Measurements from ENCODE around the gene DNAJA2.

Gene DNAJA2

DNA sequence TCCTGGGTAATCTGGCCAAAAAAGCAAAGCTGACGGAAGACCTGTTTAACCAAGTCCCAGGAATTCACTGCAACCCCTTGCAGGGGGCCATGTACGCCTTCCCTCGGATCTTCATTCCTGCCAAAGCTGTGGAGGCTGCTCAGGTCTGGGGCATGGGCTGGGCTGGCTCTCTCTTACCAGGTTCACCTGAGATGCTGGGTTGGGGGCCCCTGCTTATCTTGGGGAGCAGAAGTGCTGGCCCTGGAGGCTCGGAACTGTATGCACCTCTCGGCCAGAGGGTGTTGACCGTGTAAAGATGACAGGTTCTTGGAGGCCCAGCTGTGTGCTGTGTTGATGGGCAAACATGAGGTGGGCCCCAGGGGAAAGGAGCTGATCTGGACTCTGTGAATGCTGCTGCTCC lies 49.1 kb downstream of the DNAJA2 start:
- no peak for DNase-seq

DNA sequence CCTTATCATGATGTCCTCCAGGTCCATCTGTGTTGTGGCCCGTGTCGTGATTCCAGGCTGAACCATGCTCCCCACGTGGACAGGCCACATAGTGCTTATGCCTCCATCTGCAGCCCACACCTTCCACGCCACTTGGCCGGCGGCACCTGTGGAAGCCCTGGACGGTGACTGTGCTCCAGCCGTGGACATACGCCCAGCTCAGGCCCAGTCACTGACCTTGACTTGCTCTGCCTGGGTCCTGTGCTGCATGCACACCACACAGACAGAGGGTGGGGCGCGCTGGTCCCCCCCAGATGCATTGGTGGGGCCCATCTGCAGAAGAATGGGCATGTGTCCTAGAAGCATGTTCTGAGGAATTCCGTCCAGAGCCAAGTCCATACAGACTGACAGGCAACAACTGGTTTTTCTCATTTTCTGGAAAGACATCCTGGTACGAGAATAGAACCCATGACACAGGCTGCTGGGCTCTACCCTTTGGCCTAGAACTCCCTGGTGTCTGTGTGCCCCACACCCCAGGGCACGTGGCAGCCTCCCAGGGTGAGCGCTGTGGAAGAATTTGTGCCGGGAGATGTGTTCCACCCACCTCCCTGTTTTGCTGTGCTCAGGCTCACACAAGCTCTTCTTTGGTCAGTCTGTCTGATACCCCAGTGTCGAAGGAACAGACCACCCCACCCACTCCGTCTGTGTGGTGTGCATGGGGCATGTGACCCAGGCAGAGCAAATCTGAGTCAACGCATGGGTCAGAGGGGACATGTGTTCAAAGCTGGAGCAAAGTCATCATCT lies 49.8 kb downstream of the DNAJA2 start:
- DNase-seq = no peak

GRCh38 chr16:46922239-46922638 lies 51.2 kb downstream of the DNAJA2 start:
- DNase-seq = no peak

GRCh38 chr16:46920402-46921068 lies 52.9 kb downstream of the DNAJA2 start:
- no peak for DNase-seq

DNA sequence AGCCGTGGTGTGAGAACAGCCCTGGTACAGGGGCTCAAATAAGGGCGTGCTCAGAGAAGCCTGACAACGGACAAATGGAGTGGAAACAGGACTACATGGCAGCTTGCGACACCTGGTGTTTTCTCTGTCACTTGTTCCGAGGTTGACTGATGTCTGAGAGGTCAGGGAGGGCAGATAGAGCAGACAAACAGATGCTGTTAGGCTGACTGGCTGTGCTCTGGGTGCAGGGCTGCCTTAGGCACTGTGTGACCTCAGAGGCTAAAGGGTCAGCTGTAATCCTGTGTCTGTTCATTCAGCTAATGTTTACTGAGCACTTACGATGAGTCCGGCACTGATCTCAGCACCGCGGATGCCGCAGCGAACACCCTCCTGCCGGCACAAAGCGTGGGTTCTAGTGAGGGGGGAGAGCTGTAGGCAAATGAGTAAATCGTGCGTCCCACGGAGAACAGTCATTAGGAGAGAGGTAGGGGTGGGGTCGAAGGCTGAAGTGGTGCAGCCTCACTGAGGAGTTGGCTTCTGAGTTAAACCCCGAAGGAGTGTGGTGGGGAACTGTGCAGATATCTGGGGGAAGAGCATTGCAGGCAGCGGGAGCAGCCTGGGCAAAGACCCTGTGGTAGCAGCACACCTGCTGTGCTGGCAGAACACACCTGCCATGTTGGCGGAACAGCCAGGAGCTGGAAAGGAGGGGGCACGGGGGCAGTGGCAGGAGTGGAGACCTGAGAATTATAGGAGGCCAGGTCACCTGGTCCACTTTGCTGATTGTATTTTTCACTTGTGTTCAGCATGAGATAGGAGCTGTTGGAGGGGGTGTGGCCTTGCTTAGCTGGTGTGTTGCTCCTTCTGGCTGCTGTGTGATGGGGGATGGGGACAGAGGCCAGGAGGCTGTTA lies 54.3 kb downstream of the DNAJA2 start:
- DNase-seq = peak; percentile 23

DNA sequence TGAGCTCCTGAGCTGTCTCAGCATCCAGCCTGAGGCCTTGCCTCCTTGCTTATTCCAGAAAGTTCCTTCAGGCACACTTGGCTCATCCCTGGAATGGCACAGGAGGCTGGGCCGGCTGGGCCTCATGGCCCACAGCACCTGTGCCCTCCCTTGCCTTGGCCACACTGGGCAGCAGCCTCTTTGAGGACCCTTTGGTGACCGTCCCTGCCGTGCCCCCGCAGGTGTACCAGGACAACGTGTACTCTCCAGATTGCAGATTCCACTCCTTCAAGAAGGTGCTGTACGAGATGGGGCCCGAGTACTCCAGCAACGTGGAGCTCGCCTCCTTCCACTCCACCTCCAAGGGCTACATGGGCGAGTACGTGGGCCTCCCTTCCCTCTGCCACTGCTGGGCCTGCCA lies 55.1 kb downstream of the DNAJA2 start:
- no peak for DNase-seq

- no peak for DNase-seq
Observed at GRCh38 chr16:46916980-46917379, 56.5 kb downstream of the DNAJA2 start.

DNA sequence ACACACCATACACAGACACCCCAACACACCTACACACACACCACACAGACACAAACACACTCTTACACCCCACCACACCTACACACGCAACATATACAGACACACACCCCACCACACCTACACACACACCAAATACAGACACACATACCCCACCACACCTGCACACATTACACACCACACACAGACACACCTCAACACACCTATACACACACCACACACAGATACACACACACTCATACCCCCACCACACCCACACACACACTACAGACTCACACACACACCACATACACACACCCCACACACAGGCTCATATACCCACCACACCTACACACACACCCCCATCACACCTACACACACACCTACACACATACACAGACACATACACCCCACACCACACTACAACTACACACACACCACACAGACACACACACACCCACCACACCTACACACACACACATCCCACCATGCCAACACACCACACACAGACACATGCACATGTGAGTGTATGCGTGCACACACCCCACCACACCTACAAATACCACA lies 57.9 kb downstream of the DNAJA2 start:
- no peak for DNase-seq

- no peak for DNase-seq
Observed at GRCh38 chr16:46914556-46915201, 58.8 kb downstream of the DNAJA2 start.

DNA sequence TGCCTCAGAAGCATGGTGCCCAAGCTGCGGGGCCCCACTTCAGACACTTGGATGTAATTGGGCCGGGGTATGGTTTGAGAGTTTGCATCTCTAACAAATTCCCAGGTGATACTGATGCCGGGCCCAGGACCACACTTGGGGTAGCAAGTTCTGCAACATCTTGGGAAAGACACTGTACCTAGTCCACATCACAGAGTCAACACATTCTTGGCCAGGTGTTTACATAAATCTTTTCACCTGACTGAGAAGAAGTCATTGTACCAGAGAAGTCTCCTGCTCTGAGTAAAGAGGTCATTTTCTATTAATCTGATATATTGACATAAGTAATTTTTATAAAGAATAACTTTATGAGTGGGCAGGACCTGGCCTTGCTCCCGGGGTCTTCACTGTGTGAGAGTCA lies 61.8 kb downstream of the DNAJA2 start:
- DNase-seq = no peak

- DNase-seq = no peak
Observed at GRCh38 chr16:46911038-46911437, 62.4 kb downstream of the DNAJA2 start.

DNA sequence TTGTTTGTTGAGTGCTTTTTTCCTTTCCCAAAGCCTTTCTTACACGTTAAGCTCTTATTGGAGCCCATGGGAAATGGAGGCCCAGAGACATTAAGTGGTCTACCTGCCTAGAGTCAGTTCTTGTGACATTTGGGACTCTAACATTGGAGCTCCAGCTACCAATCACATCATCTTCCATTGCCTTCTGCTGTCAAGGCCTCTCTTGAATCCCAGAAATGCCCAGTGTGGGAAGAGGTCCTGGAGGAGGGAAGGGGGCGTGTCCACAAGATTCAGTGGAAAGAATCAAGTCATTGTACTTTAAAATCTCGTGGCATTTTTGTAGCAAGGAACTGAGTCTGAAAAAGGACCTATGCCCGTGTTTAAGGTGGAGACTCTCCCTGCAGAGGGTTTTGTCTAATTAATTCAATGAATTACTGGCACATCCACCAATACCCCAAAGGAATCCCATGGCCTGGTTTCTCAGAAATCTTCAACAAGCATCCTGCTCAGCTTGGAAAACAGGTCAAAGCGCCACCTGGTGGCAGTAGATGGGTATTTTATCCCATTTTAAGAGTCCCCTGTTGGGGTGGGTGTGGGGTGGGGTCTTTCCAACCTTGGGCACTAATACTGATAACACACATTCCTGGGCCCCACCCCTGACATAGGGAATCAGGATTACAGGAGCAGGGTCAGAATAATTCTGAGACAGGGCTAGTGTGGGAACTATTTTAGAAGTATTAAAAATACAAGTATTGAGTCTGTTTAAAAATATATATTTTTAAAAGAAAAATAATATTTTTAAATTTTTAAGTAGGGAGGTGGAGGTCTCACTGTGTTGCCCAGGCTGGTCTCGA lies 64.7 kb downstream of the DNAJA2 start:
- DNase-seq = peak; percentile 34

DNA sequence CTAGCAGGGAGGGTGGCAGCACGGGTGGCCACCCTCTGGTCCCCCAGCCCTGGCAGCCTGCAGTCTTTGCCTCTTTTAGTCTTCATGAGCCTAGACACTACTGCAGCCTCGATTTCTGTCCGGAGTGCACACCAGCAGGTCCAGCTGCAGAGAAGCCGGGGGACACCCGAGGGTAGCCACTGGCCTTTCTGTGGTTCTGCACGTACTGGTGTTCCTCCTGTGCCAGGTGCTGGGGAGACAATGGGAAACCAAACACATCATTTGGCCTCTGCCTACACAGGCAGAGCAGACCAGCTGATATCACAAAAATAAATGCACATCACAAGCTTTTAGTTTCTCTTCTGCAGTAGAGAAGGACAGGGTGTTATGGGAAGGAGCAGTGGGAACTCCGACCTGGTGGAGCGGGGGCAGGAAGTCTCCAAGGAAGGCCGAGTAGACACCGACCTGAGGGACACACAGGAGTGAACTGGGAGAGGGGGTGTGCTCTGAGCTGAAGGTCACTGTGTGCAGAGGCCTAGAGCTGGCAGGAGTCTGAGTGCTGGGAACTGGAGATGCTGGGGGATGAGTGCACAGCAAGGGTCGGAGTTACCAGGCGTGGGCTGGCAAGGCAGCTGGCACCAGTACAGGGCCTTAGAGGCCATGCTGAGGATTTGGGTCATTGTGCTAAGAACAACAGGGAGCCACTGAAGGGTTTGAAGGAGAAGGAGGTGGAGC lies 66.3 kb downstream of the DNAJA2 start:
- DNase-seq = no peak

DNA sequence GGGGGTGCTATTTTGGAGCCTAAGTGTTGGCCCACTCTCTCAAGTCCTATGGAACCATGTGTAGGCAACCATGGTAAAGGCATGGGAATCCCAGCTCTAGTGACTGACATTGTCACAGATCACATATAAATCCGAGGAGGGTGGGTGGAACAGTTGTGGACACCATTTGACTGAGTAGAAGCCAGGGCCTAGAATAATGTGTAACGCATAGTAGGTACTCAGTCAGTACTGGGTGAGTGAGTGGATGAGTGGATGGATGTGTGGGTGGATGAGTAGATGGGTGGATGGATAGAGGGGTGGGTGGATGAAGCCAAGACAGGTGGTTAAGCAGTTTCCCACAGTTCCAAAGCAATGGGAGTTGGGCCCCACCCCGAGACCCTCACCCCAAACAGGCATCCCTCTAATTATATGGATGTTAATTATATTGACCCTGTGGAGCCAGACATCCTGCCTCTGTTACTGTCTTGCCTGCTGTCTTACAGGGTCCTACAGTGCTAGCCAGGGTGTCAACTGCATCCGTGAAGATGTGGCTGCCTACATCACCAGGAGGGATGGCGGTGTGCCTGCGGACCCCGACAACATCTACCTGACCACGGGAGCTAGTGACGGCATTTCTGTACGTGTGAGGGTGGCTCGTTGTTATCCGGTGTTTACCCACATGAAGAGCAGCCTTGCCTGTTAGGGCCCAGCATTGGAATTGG lies 67.0 kb downstream of the DNAJA2 start:
- no peak for DNase-seq

Measured in CD4-positive, alpha-beta T cell treated with Interferon gamma for 1 hour (primary cell).